Lower lobe of right lung (tissue), 2 donors: ENCODE measurements around the gene GNAQ. TPM values are rescaled to one million over a fixed set of nuclear protein-coding genes. Genes with fewer than 3 reads are reported as not detected.

Source experiments
- ATAC-seq, 2 donors: fragments of 200-7000 bp; cut with Tn5 transposase; one replicate each; pipeline ENCODE4 v1.9.1; 2020 to 2022; ENCODE audit warnings: mild to moderate bottlenecking in 2 of 2, moderate library complexity in 2 of 2
- DNase-seq: peaks from one replicate; pipeline ENCODE4 v3.0.0-alpha.2; 2020
- H3K27ac ChIP-seq: fragments of 200-600 bp; one replicate; pipeline ENCODE4 v1.8.0; 2022
- H3K27me3 ChIP-seq: fragments of 200-600 bp; one replicate; pipeline ENCODE4 v1.8.0; 2022; ENCODE audit warnings: low read depth
- H3K36me3 ChIP-seq: fragments of 200-600 bp; one replicate; pipeline ENCODE4 v1.8.0; 2022; ENCODE audit warnings: mild to moderate bottlenecking
- H3K4me1 ChIP-seq: fragments of 200-600 bp; one replicate; pipeline ENCODE4 v1.8.0; 2022
- H3K4me3 ChIP-seq: fragments of 200-600 bp; one replicate; pipeline ENCODE4 v1.8.0; 2022; ENCODE audit warnings: mild to moderate bottlenecking
- H3K9me3 ChIP-seq: fragments of 200-600 bp; one replicate; pipeline ENCODE4 v1.8.0; 2022
- CTCF ChIP-seq: fragments of 200-600 bp; IDR thresholded peaks from one replicate; pipeline ENCODE4 v1.8.0; 2022; ENCODE audit warnings: antibody characterized with exemption, mild to moderate bottlenecking
- intact Hi-C: fragments of 100-400 bp; cut with DNase I; formaldehyde crosslinking; loops from one replicate; pipeline ENCODE4 v1.11.0; 2022
- total RNA-seq: library from RNA; stranded (reverse); fragmentation: NEBNext Ultra II Directional; extraction: Animal tissue kit (Norgen Biotek cat#: 25700); gene quantifications from one replicate; pipeline ENCODE4 v1.2.1, GENCODE V29; 2021
- donor health status: DM: no; HTN: yes; CAD: no; lungs with severe emphysema.

Gene GNAQ
- total RNA-seq, 1 donor from 2014 or later = 130 TPM

- Histone ChIP-seq H3K4me3 (no peak overlapping the region), H3K27me3 (no peaks in the 10 kb centered on the region), H3K9me3 (no peaks in the 10 kb centered on the region), H3K36me3 (no peaks in the 10 kb centered on the region), H3K4me1 (peaks cover 21% of the 10 kb centered on the region), H3K27ac (no peak overlapping the region)
- intact Hi-C loops = no loop called here
- TF ChIP-seq CTCF = no peak
- ATAC-seq (no peak), DNase-seq (no peak)
These were observed 7.1 kb upstream of the GNAQ start for GRCh38 chr9:78038620-78039300.

DNA sequence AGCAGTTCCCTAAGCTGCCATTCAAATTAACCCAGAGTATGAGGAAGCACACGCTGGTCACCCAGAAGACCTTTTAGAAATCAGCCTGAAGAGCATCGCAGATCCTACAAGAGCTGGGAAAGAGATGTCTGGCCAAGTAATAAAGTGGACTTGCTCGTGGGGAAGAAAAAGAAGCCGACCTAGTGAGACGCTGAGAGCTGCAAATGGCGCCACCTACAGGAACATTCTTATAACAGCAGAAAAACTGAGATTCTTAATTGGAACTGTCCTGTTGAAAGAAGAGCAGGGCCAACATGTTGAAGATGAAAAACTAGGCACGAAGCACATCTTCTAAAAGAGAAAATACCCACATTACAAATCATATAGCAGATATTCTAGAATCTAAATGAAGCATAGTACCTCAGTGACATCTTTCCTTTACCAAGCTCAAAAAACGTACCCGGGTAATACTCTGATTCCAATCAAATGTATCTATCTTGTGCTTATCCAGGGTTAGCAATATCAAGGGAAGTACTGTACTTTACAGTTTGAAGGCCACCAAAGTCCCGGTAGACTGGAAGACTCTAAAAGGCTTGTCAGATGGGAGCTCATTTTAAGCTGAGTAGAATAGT is 3.9 kb upstream of the GNAQ start:
- DNase-seq (no peak), ATAC-seq (peak; percentile 31 to 38)
- intact Hi-C loops = no loop called here
- no peaks in the 10 kb centered on the region for H3K9me3 ChIP-seq
- H3K27me3 ChIP-seq = no peaks in the 10 kb centered on the region
- TF ChIP-seq CTCF = peak; percentile 83
- no peak overlapping the region for H3K4me3 ChIP-seq
- H3K4me1 ChIP-seq = peaks cover 34% of the 10 kb centered on the region
- no peak overlapping the region for H3K27ac ChIP-seq
- H3K36me3 ChIP-seq = no peaks in the 10 kb centered on the region

GRCh38 chr9:78033870-78034269 is 2.3 kb upstream of the GNAQ start:
- no peaks in the 10 kb centered on the region for H3K36me3 ChIP-seq
- peak overlapping the region; percentile 94 for H3K27ac ChIP-seq
- H3K9me3 ChIP-seq = no peaks in the 10 kb centered on the region
- TF ChIP-seq CTCF = no peak
- H3K4me3 ChIP-seq = no peak overlapping the region
- DNase-seq (no peak), ATAC-seq (peak in 1 of 2 donors; percentile 38)
- intact Hi-C loops = no loop called here
- no peaks in the 10 kb centered on the region for H3K27me3 ChIP-seq
- peaks cover 34% of the 10 kb centered on the region for H3K4me1 ChIP-seq

DNA sequence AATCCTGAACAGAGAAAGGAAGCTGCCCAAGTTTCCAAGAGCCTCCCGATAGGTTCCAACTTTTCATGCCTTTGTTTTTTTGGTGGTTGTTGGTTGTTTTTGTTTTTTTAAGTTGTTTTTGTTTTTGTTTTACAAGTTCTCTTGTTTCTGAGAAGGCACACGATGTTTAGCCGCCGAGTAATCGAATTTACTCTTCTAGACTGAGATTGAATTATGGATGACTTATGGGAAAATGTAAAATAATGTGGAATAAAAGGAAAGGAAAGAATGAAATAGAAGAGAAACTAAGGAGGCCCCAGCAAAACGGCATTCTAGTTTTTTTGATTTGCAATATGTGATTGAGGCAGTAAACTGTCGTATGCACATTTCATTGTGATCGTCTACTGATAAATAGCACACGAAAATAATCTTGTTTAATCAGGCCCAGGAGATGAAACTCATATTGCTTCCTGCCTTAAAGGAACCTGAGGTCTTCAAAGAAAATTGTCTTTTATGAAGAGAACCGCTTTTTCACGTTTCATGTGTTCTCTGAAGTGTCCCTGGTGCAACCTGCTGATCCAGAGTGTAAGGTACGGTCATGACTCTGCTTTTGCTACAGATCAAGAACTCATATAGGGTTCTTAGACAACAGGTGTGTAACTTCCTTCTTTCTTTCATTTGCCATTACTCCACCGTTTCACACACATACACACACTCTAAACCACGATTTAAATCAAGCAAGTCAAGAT is 1.3 kb upstream of the GNAQ start:
- TF ChIP-seq CTCF = no peak
- no peak for ATAC-seq
- Histone ChIP-seq H3K36me3 (no peaks in the 10 kb centered on the region), H3K9me3 (no peaks in the 10 kb centered on the region), H3K27ac (peak overlapping the region; percentile 94), H3K4me1 (peaks cover 43% of the 10 kb centered on the region), H3K4me3 (peak overlapping the region; percentile 82), H3K27me3 (no peaks in the 10 kb centered on the region)
- DNase-seq = no peak
- intact Hi-C loops = no loop called here

DNA sequence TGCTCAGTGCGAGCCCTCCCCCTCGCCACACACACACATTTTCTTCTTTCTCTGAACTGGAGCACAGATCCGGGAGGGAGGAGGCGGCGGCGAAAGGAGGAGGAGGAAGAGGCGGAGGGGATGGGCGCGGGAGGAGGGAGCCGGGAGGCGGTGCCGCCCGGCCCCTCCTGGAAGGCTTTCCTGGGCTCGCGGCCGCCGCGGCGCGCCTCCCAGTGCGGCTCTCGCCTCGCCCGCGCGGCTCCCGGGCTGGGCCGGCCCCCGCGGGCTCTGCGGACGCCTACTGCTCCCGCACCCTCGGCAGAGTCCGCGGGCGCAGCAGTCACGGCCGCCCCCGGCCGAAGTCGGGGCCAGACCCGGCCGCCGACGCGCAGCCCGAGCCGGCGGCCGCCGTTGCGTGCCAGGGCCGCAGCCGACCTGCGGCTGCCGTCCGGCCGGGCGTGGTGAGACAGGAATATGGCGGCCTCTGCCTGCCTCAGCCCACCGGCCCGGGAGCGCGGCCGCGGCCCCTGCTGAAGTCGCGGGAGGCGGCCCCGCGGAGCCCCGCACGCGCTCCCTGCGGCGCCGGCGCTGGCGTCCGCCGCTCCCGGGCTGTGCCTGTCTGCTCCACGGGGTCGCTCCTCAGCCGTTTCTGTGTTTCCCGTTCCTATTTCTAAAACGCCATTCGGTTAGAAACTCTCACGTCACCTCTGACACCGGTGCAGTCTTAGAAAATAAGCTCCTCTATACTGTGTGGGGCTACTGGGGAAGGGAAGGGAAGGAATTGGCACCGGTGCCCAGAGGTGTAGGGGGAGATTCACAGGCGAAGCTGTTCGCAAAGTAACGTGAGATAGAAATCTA is 500 bp upstream of the GNAQ start:
- intact Hi-C loops = no loop called here
- no peak for TF ChIP-seq CTCF
- peak; percentile 90 to 94 for ATAC-seq
- Histone ChIP-seq H3K4me3 (peak overlapping the region; percentile 82), H3K4me1 (peaks cover 51% of the 10 kb centered on the region), H3K36me3 (no peaks in the 10 kb centered on the region), H3K27ac (peak overlapping the region; percentile 94), H3K9me3 (no peaks in the 10 kb centered on the region), H3K27me3 (no peaks in the 10 kb centered on the region)
- DNase-seq = peak; percentile 95
